H1 (cell line): ENCODE results near the gene CNDP2. TPM values are rescaled to one million over a fixed set of nuclear protein-coding genes. Genes with fewer than 3 reads are reported as not detected.

Source experiments
- CTCF ChIA-PET: fragments of 300-600 bp; sonication (Branson Sonifier 250); formaldehyde crosslinking; loops from one replicate; lab custom pipeline; 2021; ENCODE audit not compliant: partially characterized antibody; lab: Charles Lee
- POLR2A ChIA-PET: fragments of 300-600 bp; sonication (Branson Sonifier 250); formaldehyde crosslinking; loops from one replicate; lab custom pipeline; 2021; ENCODE audit warnings: inconsistent platforms; ENCODE audit not compliant: partially characterized antibody; lab: Charles Lee
- DNase-seq, 2 experiments: peaks; one replicate each; pipeline versions ENCODE4 v3.0.0 to v3.0.0-alpha.2; 2010 to 2022; ENCODE audit warnings: low spot score in 2 of 2, low read depth in 1 of 2, mixed read lengths in 1 of 2
- FAIRE-seq: peaks from 2 replicates; lab custom pipeline; 2011; peaks lifted over from hg19 to GRCh38; lab: Jason Lieb, UNC
- H2AFZ ChIP-seq: 2 replicates; pipeline ENCODE4 v1.8.1; 2012; ENCODE audit warnings: low read length, inconsistent platforms
- H2AK5ac ChIP-seq: 2 replicates; pipeline ENCODE4 v1.6.1; 2013; ENCODE audit warnings: low read depth, low read length
- H2BK120ac ChIP-seq: replicated peaks from 2 replicates; pipeline ENCODE3; 2013; ENCODE audit warnings: low read depth, low read length, inconsistent platforms
- H2BK12ac ChIP-seq: 2 replicates; pipeline ENCODE4 v1.6.1; 2013; ENCODE audit warnings: low read depth, low read length
- H2BK15ac ChIP-seq: 2 replicates; pipeline ENCODE4 v1.6.1; 2013; ENCODE audit warnings: low read length
- H2BK20ac ChIP-seq: 2 replicates; pipeline ENCODE4 v1.6.1; 2013; ENCODE audit warnings: low read length
- H2BK5ac ChIP-seq: 2 replicates; pipeline ENCODE4 v1.6.1; 2013; ENCODE audit warnings: low read depth, low read length
- H3K14ac ChIP-seq: 2 replicates; pipeline ENCODE4 v1.6.1; 2013; ENCODE audit warnings: inconsistent platforms; ENCODE audit not compliant: insufficient read length
- H3K18ac ChIP-seq: 2 replicates; pipeline ENCODE4 v1.6.1; 2013; ENCODE audit warnings: low read length; ENCODE audit errors: extremely low read depth
- H3K23ac ChIP-seq: 2 replicates; pipeline ENCODE4 v1.6.1; 2013; ENCODE audit warnings: inconsistent platforms; ENCODE audit not compliant: insufficient read length
- H3K23me2 ChIP-seq: 2 replicates; pipeline ENCODE4 v1.6.1; 2013; ENCODE audit warnings: low read depth, low read length
- H3K27ac ChIP-seq: 2 replicates; pipeline ENCODE4 v1.6.1; 2011; ENCODE audit warnings: low read depth, low read length, inconsistent platforms
- H3K27me3 ChIP-seq, 4 experiments: replicated peaks in 1 of 4; 1 replicate in 1 of 4; 2 replicates in 3 of 4; pipeline versions ENCODE4 v1.6.1 to v1.8.1; 2011 to 2013; ENCODE audit warnings: low read length in 3 of 4, mild to moderate bottlenecking in 3 of 4, inconsistent platforms in 2 of 4, mixed read lengths in 2 of 4, moderate library complexity in 1 of 4; ENCODE audit not compliant: control insufficient read depth in 3 of 4, insufficient read depth in 3 of 4; ENCODE audit errors: extremely low read depth in 1 of 4
- H3K36me3 ChIP-seq, 4 experiments: 2 replicates each; pipeline versions ENCODE4 v1.6.1 to v1.8.1; 2011 to 2013; ENCODE audit warnings: mild to moderate bottlenecking in 4 of 4, low read length in 3 of 4, moderate library complexity in 2 of 4, control low read depth in 1 of 4, inconsistent platforms in 1 of 4; ENCODE audit not compliant: insufficient read depth in 4 of 4, control insufficient read depth in 2 of 4
- H3K4ac ChIP-seq: replicated peaks from 2 replicates; pipeline ENCODE3; 2013; ENCODE audit warnings: low read length, low read depth, mixed read lengths, inconsistent platforms; ENCODE audit not compliant: insufficient read length
- H3K4me1 ChIP-seq, 4 experiments: replicated peaks in 1 of 4; 1 replicate in 1 of 4; 2 replicates in 3 of 4; pipeline versions ENCODE4 v1.6.1 to v1.8.1; 2011 to 2013; ENCODE audit warnings: low read length in 3 of 4, inconsistent platforms in 2 of 4, mixed read lengths in 1 of 4; ENCODE audit not compliant: insufficient read depth in 4 of 4, control insufficient read depth in 3 of 4
- H3K4me2 ChIP-seq, 2 experiments: 2 replicates each; pipeline versions ENCODE4 v1.6.1 to v1.8.1; 2011 to 2013; ENCODE audit warnings: low read depth in 2 of 2, low read length in 2 of 2, control low read depth in 1 of 2, inconsistent platforms in 1 of 2, mild to moderate bottlenecking in 1 of 2; ENCODE audit not compliant: insufficient read depth in 1 of 2
- H3K4me3 ChIP-seq, 4 experiments: fragments of 200-600, 300-600 bp in 1 of 4; sonication (generic), shearing (Covaris generic), sonication (Bioruptor Twin) in 1 of 4; 2 replicates each; pipeline versions ENCODE4 v1.5.1 to v1.8.1; 2011 to 2016; ENCODE audit warnings: low read length in 4 of 4, low read depth in 3 of 4, control low read depth in 2 of 4, inconsistent platforms in 2 of 4, mild to moderate bottlenecking in 2 of 4, mixed read lengths in 1 of 4, moderate library complexity in 1 of 4; ENCODE audit not compliant: insufficient read depth in 2 of 4; ENCODE audit errors: extremely low read depth in 1 of 4
- H3K56ac ChIP-seq: replicated peaks from 2 replicates; pipeline ENCODE3; 2013; ENCODE audit warnings: low read depth, mild to moderate bottlenecking, mixed read lengths, low read length, inconsistent platforms; ENCODE audit not compliant: insufficient read length
- H3K79me1 ChIP-seq: 2 replicates; pipeline ENCODE4 v1.6.1; 2013; ENCODE audit warnings: low read depth, low read length, control low read depth
- H3K79me2 ChIP-seq, 2 experiments: 2 replicates each; pipeline versions ENCODE4 v1.6.1 to v1.8.1; 2012 to 2013; ENCODE audit warnings: low read length in 2 of 2, mild to moderate bottlenecking in 2 of 2, inconsistent platforms in 1 of 2; ENCODE audit not compliant: insufficient read depth in 2 of 2, control insufficient read depth in 1 of 2
- H3K9ac ChIP-seq, 4 experiments: replicated peaks in 1 of 4; 1 replicate in 1 of 4; 2 replicates in 3 of 4; pipeline versions ENCODE4 v1.6.1 to v1.8.1; 2011 to 2013; ENCODE audit warnings: low read depth in 3 of 4, low read length in 3 of 4, control low read depth in 2 of 4, mild to moderate bottlenecking in 2 of 4, moderate library complexity in 2 of 4, inconsistent platforms in 1 of 4; ENCODE audit errors: extremely low read depth in 1 of 4
- H3K9me3 ChIP-seq, 2 experiments: 2 replicates each; pipeline versions ENCODE4 v1.6.1 to v1.8.1; 2012 to 2013; ENCODE audit warnings: mild to moderate bottlenecking in 2 of 2, moderate library complexity in 2 of 2, control low read depth in 1 of 2, inconsistent platforms in 1 of 2, low read depth in 1 of 2, low read length in 1 of 2, mixed read lengths in 1 of 2; ENCODE audit not compliant: insufficient read depth in 2 of 2
- H4K20me1 ChIP-seq, 2 experiments: replicated peaks in 1 of 2; 2 replicates each; pipeline versions ENCODE3 to v1.8.1; 2011 to 2013; ENCODE audit warnings: inconsistent platforms in 2 of 2, low read length in 2 of 2, mild to moderate bottlenecking in 1 of 2; ENCODE audit not compliant: insufficient read depth in 2 of 2, control insufficient read depth in 1 of 2
- H4K5ac ChIP-seq: 2 replicates; pipeline ENCODE4 v1.6.1; 2013; ENCODE audit warnings: low read length, low read depth, mixed read lengths, inconsistent platforms; ENCODE audit not compliant: insufficient read length
- H4K8ac ChIP-seq: 2 replicates; pipeline ENCODE4 v1.8.0; 2013; ENCODE audit warnings: mild to moderate bottlenecking, moderate library complexity, low read length, inconsistent platforms; ENCODE audit not compliant: insufficient read depth; ENCODE audit errors: extremely low read depth
- H4K91ac ChIP-seq: replicated peaks from 2 replicates; pipeline ENCODE3; 2013; ENCODE audit warnings: low read length, mixed read lengths, inconsistent platforms; ENCODE audit not compliant: insufficient read length
- BRCA1 ChIP-seq: IDR thresholded peaks from 2 replicates; pipeline ENCODE4 v1.6.1; 2012; ENCODE audit warnings: low read depth, low read length, improper control_type of control experiment
- CTCF ChIP-seq, 3 experiments: IDR thresholded peaks; 1 replicate in 2 of 3; 2 replicates in 1 of 3; pipeline versions ENCODE4 v1.5.1 to v1.6.1; 2011; ENCODE audit warnings: low read length in 3 of 3, mild to moderate bottlenecking in 3 of 3, inconsistent platforms in 2 of 3, low read depth in 1 of 3, moderate library complexity in 1 of 3; ENCODE audit not compliant: insufficient read depth in 1 of 3; ENCODE audit errors: control extremely low read depth in 1 of 3
- POLR2A ChIP-seq, 2 experiments: IDR thresholded peaks; 1 replicate in 1 of 2; 2 replicates in 1 of 2; pipeline ENCODE4 v1.6.1; 2011; ENCODE audit warnings: low read depth in 2 of 2, low read length in 2 of 2, mild to moderate bottlenecking in 2 of 2; ENCODE audit errors: control extremely low read depth in 1 of 2
- WGBS, 2 experiments: shearing (Covaris generic) in 1 of 2; methylation state at CpG; one replicate each; pipeline versions ENCODE4 v1.1.6 to v1.1.7; 2013 to 2015; ENCODE audit warnings: low lambda C conversion rate in 2 of 2, mixed read lengths in 2 of 2, inconsistent platforms in 1 of 2, low coverage in 1 of 2, missing lambda C conversion rate in 1 of 2; ENCODE audit not compliant: insufficient replicate concordance in 2 of 2, insufficient coverage in 1 of 2, insufficient read length in 1 of 2; ENCODE audit errors: extremely low coverage in 1 of 2, missing lambda C conversion rate in 1 of 2; 5-methylcytosine and 5-hydroxymethylcytosine counted together
- polyA plus RNA-seq, 7 experiments: library from polyadenylated mRNA; depleted of rRNA in 3 of 7; stranded (reverse) in 5 of 7; unstranded in 2 of 7; fragments of >200 nt in 5 of 7; fragments of 200-250 nt in 2 of 7; gene quantifications; 1 replicate in 5 of 7; 2 replicates in 1 of 7; 4 replicates in 1 of 7; pipeline versions ENCODE4 v1.2.1 to v1.2.3, GENCODE V29; 2011 to 2013; ENCODE audit warnings: missing spikeins in 2 of 7, mixed read lengths in 2 of 7
- total RNA-seq: library from RNA; stranded (reverse); fragmentation: NEBNext Ultra II Directional; extraction: Animal tissue kit (Norgen Biotek cat#: 25700); gene quantifications from 2 replicates; pipeline ENCODE4 v1.2.1, GENCODE V29; 2021

Gene CNDP2
- total and polyA plus RNA-seq, 2 of the 8 experiments (the other 6 are each of a cell fraction or from before 2014, with no cell fraction given): 71.8 to 243 TPM

- Histone ChIP-seq H3K4ac (no peak overlapping the region), H2BK20ac (no peak overlapping the region), H3K4me2 (no peak overlapping the region), H2BK120ac (no peak overlapping the region), H2BK15ac (no peak overlapping the region), H3K23me2 (no peaks in the 10 kb centered on the region), H3K23ac (no peak overlapping the region), H3K9ac (no peak overlapping the region), H2BK5ac (no peak overlapping the region), H3K18ac (no peak overlapping the region), H3K4me1 (no peaks in the 10 kb centered on the region; a peak in 1 of 7 replicates), H3K27ac (no peak overlapping the region), H3K4me3 (no peak overlapping the region), H3K14ac (no peak overlapping the region), H2AK5ac (no peak overlapping the region), H3K79me2 (no peaks in the 10 kb centered on the region), H2BK12ac (no peak overlapping the region), H4K8ac (no peak overlapping the region), H3K36me3 (peaks cover 4 to 58% (median 37%) of the 10 kb centered on the region in 4 experiments), H3K27me3 (no peaks in the 10 kb centered on the region), H4K5ac (no peak overlapping the region), H3K56ac (no peak overlapping the region), H3K79me1 (no peaks in the 10 kb centered on the region), H2AFZ (no peak overlapping the region), H4K20me1 (no peaks in the 10 kb centered on the region), H4K91ac (no peak overlapping the region), H3K9me3 (peaks cover 0 to 7% of the 10 kb centered on the region in 2 experiments; a peak in 2 of 4 replicates)
- POLR2A ChIA-PET: interaction anchor here (1.3 to 2.1 kb wide), 6 partner anchors 8 to 62 kb away, joined by 3 to 9 read pairs (median 6); partner anchors contain the start of gene CNDP2
- TF ChIP-seq CTCF (IDR thresholded peaks at IDR 0.05; ENCODE audit: control extremely low read depth in 1 of 3, insufficient read depth in 1 of 3, low read depth in 1 of 3, low read length in 3 of 3) (no peak), BRCA1 (no peak), POLR2A (IDR thresholded peaks at IDR 0.05; ENCODE audit: control extremely low read depth in 1 of 2, low read depth in 2 of 2, low read length in 2 of 2) (no peak)
- FAIRE-seq (no peak), DNase-seq (no peak)
- CTCF ChIA-PET: interaction anchor here (2.3 kb wide), 1 partner anchor 30 kb away, joined by 11 read pairs; no protein-coding TSS in a partner anchor
- 94% methylated on average over 15 of the region's 15 CpGs; no CpG with 5 or more reads in 1 of the 2 experiments for whole genome bisulfite sequencing, 2 experiments
Measured at GRCh38 chr18:74521068-74521725, 25.0 kb downstream of the CNDP2 start.
